Spinal cord (tissue), 10 donors: ENCODE measurements around the gene INAFM1. TPM values are rescaled to one million over a fixed set of nuclear protein-coding genes. Genes with fewer than 3 reads are reported as not detected.
A peak's percentile ranks its signal among the peaks of the same experiment; 100 is the strongest.

ENCODE experiments used
- DNase-seq, 6 donors: peaks; one replicate each; pipeline versions ENCODE4 v3.0.0 to v3.0.0-alpha.2; 2013 to 2015; ENCODE audit warnings: low spot score in 6 of 6, low read depth in 4 of 6
- H3K27ac ChIP-seq: one replicate; pipeline ENCODE4 v1.5.1; 2013; ENCODE audit warnings: low read depth, low read length, control low read depth
- H3K27me3 ChIP-seq: one replicate; pipeline ENCODE4 v1.6.1; 2013; ENCODE audit warnings: low read length; ENCODE audit not compliant: control insufficient read depth, insufficient read depth
- H3K36me3 ChIP-seq: one replicate; pipeline ENCODE4 v1.6.1; 2013; ENCODE audit warnings: low read length; ENCODE audit not compliant: control insufficient read depth, insufficient read depth
- H3K4me1 ChIP-seq: one replicate; pipeline ENCODE4 v1.6.1; 2013; ENCODE audit warnings: low read length; ENCODE audit not compliant: control insufficient read depth, insufficient read depth
- H3K4me3 ChIP-seq: one replicate; pipeline ENCODE4 v1.5.1; 2013; ENCODE audit warnings: low read depth, low read length, control low read depth
- H3K9me3 ChIP-seq: one replicate; pipeline ENCODE4 v1.6.1; 2013; ENCODE audit warnings: low read length; ENCODE audit not compliant: control insufficient read depth, insufficient read depth
- WGBS: methylation state at CpG from one replicate; pipeline ENCODE4 v1.1.5; 2013; ENCODE audit warnings: missing lambda C conversion rate; ENCODE audit not compliant: insufficient coverage; 5-methylcytosine and 5-hydroxymethylcytosine counted together
- long read RNA-seq, 4 donors: transcript quantifications; one replicate each; lab custom pipeline, GENCODE V29; 2026
- polyA plus RNA-seq, 2 donors: library from polyadenylated mRNA; unstranded; fragments of 120-200 nt; gene quantifications; one replicate each; pipeline ENCODE4 v1.2.1, GENCODE V29; 2013; ENCODE audit not compliant: insufficient read length in 2 of 2
- total RNA-seq, 2 donors: library from RNA; depleted of rRNA in 1 of 2; stranded (reverse); fragments of 120-200 nt in 1 of 2; fragments of >200 nt in 1 of 2; gene quantifications; one replicate each; pipeline versions ENCODE4 v1.2.3 to v1.2.4, GENCODE V29; 2013 to 2014
- donor health status: healthy.

INAFM1 gene
- 1 to 10 TPM; 1.6 to 9.6 TPM for total RNA-seq
- 10 to 100 TPM; 23.0 to 29.2 TPM for polyA plus RNA-seq
- long read RNA-seq, donor 1, transcript INAFM1-201 (1 exons, 1,255 nt) = major isoform, 60 of 60 reads
- long read RNA-seq, donor 1, partial matches to known transcripts = 0 of 60 reads
- long read RNA-seq, donor 1, other reads (novel, unspliced or antisense) = 0 of 60 reads
- long read RNA-seq, donor 2, transcript INAFM1-201 (1 exons, 1,255 nt) = major isoform, 22 of 22 reads
- long read RNA-seq, donor 2, partial matches to known transcripts = 0 of 22 reads
- long read RNA-seq, donor 2, other reads (novel, unspliced or antisense) = 0 of 22 reads
- long read RNA-seq, donor 3, transcript INAFM1-201 (1 exons, 1,255 nt) = major isoform, 29 of 29 reads
- long read RNA-seq, donor 3, partial matches to known transcripts = 0 of 29 reads
- long read RNA-seq, donor 3, other reads (novel, unspliced or antisense) = 0 of 29 reads
- long read RNA-seq, donor 4, transcript INAFM1-201 (1 exons, 1,255 nt) = major isoform, 14 of 14 reads
- long read RNA-seq, donor 4, partial matches to known transcripts = 0 of 14 reads
- long read RNA-seq, donor 4, other reads (novel, unspliced or antisense) = 0 of 14 reads

GRCh38 chr19:47274071-47274890, at the start of gene INAFM1:
Gene INAFM1, plus strand, starts transcription at chr19:47274885. Its CDS starts 35 bp downstream, at chr19:47274920.
- peak; percentile 81 to 98 (median 89) for DNase-seq
- peaks cover 40% of the 10 kb centered on the region for H3K4me1 ChIP-seq
- H3K9me3 ChIP-seq = no peaks in the 10 kb centered on the region
- peak within 1 kb of the TSS; percentile 100 for H3K27ac ChIP-seq
- peak within 1 kb of the TSS; percentile 89 for H3K4me3 ChIP-seq
- no peaks in the 10 kb centered on the region for H3K27me3 ChIP-seq
- H3K36me3 ChIP-seq = peaks cover 35% of the 10 kb centered on the region
- under 1% methylated on average over 51 of the region's 72 CpGs for WGBS

GRCh38 chr19:47225746-47226425, 48.8 kb upstream of the INAFM1 start:
- Histone ChIP-seq H3K27ac (peak overlapping the region; percentile 91), H3K36me3 (peaks cover 11% of the 10 kb centered on the region), H3K27me3 (no peaks in the 10 kb centered on the region), H3K9me3 (no peaks in the 10 kb centered on the region), H3K4me1 (peaks cover 44% of the 10 kb centered on the region), H3K4me3 (peak overlapping the region; percentile 33)
- DNase-seq = peak in 5 of 6 donors; percentile 80 to 97 (median 82)
- WGBS = 2% methylated on average over 59 of the region's 59 CpGs

- H3K4me3 ChIP-seq = peak overlapping the region; percentile 33
- DNase-seq = peak in 1 of 6 donors; percentile 56
- H3K27me3 ChIP-seq = no peaks in the 10 kb centered on the region
- H3K4me1 ChIP-seq = peaks cover 50% of the 10 kb centered on the region
- H3K9me3 ChIP-seq = no peaks in the 10 kb centered on the region
- peak overlapping the region; percentile 91 for H3K27ac ChIP-seq
- H3K36me3 ChIP-seq = peaks cover 3% of the 10 kb centered on the region
- 10% methylated on average over 55 of the region's 56 CpGs for WGBS
Measured at GRCh38 chr19:47226426-47227351, 48.0 kb upstream of the INAFM1 start.

GRCh38 chr19:47227352-47228167, 47.1 kb upstream of the INAFM1 start:
- H3K4me1 ChIP-seq = peaks cover 51% of the 10 kb centered on the region
- no peaks in the 10 kb centered on the region for H3K27me3 ChIP-seq
- no peaks in the 10 kb centered on the region for H3K36me3 ChIP-seq
- H3K4me3 ChIP-seq = peak overlapping the region; percentile 37
- DNase-seq = peak in 1 of 6 donors; percentile 73
- 3% methylated on average over 21 of the region's 27 CpGs for WGBS
- peak overlapping the region; percentile 91 for H3K27ac ChIP-seq
- no peaks in the 10 kb centered on the region for H3K9me3 ChIP-seq

GRCh38 chr19:47228168-47228936, 46.3 kb upstream of the INAFM1 start:
- peak in 1 of 6 donors; percentile 24 for DNase-seq
- Histone ChIP-seq H3K27ac (peak overlapping the region; percentile 76), H3K27me3 (no peaks in the 10 kb centered on the region), H3K4me1 (peaks cover 51% of the 10 kb centered on the region), H3K36me3 (no peaks in the 10 kb centered on the region), H3K4me3 (peak overlapping the region; percentile 31), H3K9me3 (no peaks in the 10 kb centered on the region)
- WGBS = 9% methylated on average over 39 of the region's 50 CpGs

- WGBS = 26% methylated on average over 10 of the region's 10 CpGs
- DNase-seq = peak in 1 of 6 donors; percentile 47
- Histone ChIP-seq H3K4me1 (peaks cover 51% of the 10 kb centered on the region), H3K36me3 (no peaks in the 10 kb centered on the region), H3K9me3 (no peaks in the 10 kb centered on the region), H3K27me3 (no peaks in the 10 kb centered on the region), H3K27ac (peak overlapping the region; percentile 76), H3K4me3 (peak overlapping the region; percentile 40)
Measured at GRCh38 chr19:47228937-47229675, 45.6 kb upstream of the INAFM1 start.

- peaks cover 51% of the 10 kb centered on the region for H3K4me1 ChIP-seq
- WGBS = 13% methylated on average over 9 of the region's 9 CpGs
- peak in 1 of 6 donors; percentile 57 for DNase-seq
- H3K27ac ChIP-seq = peak overlapping the region; percentile 76
- peak overlapping the region; percentile 40 for H3K4me3 ChIP-seq
- no peaks in the 10 kb centered on the region for H3K27me3 ChIP-seq
- H3K9me3 ChIP-seq = no peaks in the 10 kb centered on the region
- H3K36me3 ChIP-seq = no peaks in the 10 kb centered on the region
Measured at GRCh38 chr19:47229676-47230053, 45.0 kb upstream of the INAFM1 start.
